Astrocyte of the spinal cord (primary cell): Measurements from ENCODE around the gene AP3D1.

Source experiments
- DNase-seq: peaks from one replicate; pipeline ENCODE4 v3.0.0; 2011; ENCODE audit warnings: low read depth, low spot score
- H3K4me3 ChIP-seq: 2 replicates; pipeline ENCODE4 v1.5.1; 2011; ENCODE audit warnings: low read depth, mild to moderate bottlenecking, low read length, moderate library complexity
- in situ Hi-C: cut with HindIII; loops from 2 replicates; pipeline ENCODE4 v1.10.0; 2017; ENCODE audit warnings: low sequenced_read_pairs
- TF ChIP-seq, protein P1 (sequence below): IDR thresholded peaks from 2 replicates; pipeline ENCODE4 v1.5.1; 2012; ENCODE audit warnings: low read depth, mild to moderate bottlenecking, low read length, inconsistent platforms

AP3D1 gene

DNA sequence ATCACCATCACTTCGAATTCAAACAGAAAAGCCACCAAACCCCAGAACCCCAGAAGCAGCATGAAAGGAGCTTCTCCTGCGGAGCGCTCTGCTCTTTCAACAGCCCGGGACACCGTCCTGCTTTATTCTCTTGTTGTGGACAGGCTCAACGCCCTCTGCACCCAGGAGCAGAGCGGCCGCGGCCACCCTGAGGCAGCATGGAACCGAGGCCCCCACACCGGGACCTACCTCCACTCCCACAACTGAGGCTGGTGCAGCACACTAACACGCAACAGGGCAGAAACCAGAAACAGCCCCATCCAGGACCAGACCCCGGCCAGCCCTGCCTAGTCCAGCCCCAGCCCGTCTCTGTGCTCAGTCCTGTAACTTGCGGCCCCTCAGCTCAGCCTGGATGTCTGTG is 7.2 kb downstream of the AP3D1 start:
- no peak for DNase-seq
- TF ChIP-seq, protein P1, sequence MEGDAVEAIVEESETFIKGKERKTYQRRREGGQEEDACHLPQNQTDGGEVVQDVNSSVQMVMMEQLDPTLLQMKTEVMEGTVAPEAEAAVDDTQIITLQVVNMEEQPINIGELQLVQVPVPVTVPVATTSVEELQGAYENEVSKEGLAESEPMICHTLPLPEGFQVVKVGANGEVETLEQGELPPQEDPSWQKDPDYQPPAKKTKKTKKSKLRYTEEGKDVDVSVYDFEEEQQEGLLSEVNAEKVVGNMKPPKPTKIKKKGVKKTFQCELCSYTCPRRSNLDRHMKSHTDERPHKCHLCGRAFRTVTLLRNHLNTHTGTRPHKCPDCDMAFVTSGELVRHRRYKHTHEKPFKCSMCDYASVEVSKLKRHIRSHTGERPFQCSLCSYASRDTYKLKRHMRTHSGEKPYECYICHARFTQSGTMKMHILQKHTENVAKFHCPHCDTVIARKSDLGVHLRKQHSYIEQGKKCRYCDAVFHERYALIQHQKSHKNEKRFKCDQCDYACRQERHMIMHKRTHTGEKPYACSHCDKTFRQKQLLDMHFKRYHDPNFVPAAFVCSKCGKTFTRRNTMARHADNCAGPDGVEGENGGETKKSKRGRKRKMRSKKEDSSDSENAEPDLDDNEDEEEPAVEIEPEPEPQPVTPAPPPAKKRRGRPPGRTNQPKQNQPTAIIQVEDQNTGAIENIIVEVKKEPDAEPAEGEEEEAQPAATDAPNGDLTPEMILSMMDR: no peak
- no peak overlapping the region for H3K4me3 ChIP-seq
- in situ Hi-C loops: no loop called here

DNA sequence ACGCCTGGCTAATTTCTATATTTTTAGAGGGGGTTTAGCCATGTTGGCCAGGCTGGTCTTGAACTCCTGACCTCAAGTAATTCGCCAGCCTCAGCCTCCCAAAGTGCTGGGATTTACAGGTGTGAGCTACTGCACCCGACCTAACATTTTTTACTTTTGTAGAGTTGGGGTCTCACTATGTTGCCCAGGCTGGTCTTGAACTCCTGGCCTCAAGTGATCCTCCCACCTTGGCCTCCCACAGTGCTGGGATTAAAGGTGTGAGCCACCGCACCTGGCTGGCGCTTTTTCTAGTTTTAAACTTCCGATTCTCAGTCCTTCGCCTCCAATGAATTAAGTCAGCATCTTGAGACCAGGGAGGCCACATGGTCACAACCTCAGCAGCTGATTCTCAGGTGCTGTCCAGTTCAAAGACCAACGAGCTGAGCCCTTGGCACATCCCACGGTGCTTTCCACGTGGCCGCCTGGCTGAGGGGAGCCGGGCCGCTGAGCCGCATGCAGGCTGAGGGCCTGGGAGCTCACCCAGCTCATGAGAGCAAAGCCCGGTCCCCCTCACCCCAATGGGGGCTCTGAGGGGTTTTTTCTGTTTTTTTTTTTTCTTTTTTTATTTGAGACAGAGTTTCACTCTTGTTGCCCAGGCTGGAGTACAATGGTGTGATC is 9.1 kb downstream of the AP3D1 start:
- no peak overlapping the region for H3K4me3 ChIP-seq
- in situ Hi-C loops: no loop called here
- TF ChIP-seq, protein P1: no peak
- no peak for DNase-seq

DNA sequence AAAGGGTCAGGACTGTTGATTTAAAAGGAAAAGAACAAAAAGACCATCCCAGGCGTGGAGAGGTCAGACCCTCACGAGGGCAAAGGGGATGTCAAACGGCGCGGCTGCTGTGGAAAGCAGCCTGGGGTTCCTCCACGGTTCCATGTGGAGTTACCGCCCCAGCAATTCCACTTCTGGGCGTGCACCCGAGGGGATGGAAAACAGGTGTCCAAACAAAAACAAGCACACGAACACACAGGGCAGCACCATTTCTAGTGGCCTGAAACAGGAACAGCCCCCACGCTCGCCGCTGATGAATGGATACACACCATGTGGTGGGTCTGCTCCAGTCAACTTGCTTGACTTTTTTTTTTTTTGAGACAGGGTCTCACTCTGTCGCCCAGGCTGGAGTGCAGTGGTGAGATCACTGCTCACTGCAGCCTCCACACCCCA is 11.2 kb downstream of the AP3D1 start:
- H3K4me3 ChIP-seq: no peak overlapping the region
- DNase-seq: no peak
- in situ Hi-C loops: no loop called here
- TF ChIP-seq, protein P1: no peak

DNA sequence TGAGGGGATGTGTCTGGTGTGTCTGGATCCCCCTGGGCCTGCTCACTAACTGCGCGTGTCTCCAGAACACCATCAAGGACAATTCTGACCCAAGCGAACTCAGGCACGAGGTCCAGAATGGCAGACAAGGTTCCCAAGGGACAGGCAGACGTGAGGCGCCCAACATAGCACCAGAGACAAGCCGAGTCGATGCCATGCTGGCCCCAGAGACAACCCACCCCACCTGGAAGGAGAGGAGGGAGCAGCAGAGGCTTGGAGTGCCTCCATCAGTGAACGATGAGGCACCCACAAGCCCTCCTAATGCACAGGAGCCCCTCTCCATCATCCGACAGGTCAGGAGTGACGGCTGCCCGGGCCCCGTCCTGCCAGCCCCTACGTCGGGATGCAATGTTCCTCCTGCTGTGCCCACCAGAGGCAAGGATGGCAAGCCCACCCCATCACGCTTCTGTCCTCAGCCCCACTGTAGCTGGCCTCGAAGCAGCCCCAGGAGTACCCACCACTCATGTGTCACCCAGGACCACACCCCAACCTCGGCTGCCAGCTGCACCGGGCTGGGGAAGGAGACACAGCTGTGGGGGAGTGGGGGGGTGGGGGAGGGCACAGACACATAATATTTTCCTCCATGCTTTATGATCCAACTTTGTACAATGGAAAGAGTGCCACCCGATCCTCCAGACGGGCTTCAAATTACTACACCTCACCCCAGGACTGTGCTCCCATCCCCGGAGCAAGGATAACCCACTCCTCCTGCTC is 11.8 kb downstream of the AP3D1 start:
- DNase-seq: no peak
- in situ Hi-C loops: no loop called here

DNA sequence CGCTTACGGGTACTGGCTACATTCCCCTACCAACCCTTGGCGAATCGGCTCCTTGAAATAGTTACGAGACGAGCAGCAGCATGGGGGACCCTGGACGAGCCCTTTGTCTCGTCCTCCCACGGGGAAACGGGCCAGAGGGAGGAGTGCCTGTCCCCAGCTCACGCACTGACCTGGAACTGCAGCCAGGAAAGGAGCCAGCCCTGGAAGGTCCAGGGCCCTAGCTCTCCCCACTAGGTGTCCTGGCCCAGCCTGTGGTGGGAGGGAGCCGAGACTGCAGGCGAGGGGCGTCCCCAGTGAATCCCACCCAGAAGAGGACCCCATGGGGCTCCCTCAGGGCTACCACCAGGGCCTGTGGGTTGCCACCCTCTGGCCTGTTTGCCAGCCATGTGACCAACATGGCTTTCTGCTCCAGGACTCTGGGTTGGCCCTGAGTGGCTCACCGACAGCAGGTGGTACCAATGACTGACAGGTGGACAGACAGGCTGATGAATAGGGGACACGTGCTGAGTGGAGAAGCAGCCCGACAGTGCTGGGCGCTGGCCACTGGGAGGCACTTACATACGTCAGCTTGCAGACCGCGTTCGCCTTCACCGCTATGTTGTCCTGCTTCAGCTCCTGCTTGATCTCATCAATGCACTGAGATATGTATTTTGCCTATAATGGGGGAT is 13.2 kb downstream of the AP3D1 start:
- TF ChIP-seq, protein P1: no peak
- DNase-seq: no peak
- no peak overlapping the region for H3K4me3 ChIP-seq
- in situ Hi-C loops: no loop called here

More for the DNA sequence above, 11.8 kb downstream of the AP3D1 start:
- TF ChIP-seq, protein P1: no peak
- H3K4me3 ChIP-seq: no peak overlapping the region

DNA sequence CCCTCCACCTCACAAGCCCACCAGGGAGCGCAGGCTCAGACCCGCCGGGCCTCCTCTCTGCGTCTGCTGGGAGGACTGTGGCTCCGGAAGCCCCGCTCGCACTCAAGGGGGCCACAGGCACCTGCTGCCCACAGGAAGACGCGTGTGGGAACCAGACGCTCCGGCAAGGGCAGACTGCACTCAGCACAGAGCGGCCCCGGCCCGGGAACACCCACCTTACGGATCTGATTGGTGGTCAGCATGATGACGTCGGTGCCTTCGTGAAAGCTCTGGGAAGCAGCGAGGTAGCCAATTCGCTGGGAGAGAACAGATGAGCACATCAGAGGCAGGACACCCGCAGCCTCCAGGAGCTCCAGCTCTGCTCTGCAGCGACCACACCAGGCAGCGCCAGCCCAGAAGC is 14.6 kb downstream of the AP3D1 start:
- in situ Hi-C loops: no loop called here
- TF ChIP-seq, protein P1: no peak
- H3K4me3 ChIP-seq: no peak overlapping the region
- DNase-seq: no peak
